PFSK-1 (cell line): ENCODE data around the gene TMEM163.

Experiments used
- FOXP2 ChIP-seq: optimal IDR thresholded peaks from 2 replicates; pipeline ENCODE3; 2011; ENCODE audit warnings: borderline replicate concordance, control low read depth, inconsistent platforms; ENCODE audit not compliant: insufficient read depth; ENCODE audit errors: extremely low read length, extremely low read depth
- POLR2AphosphoS5 ChIP-seq: IDR thresholded peaks from 2 replicates; pipeline ENCODE4 v1.6.1; 2012; ENCODE audit warnings: low read depth, mild to moderate bottlenecking, control low read depth, low read length, moderate library complexity
- TAF1 ChIP-seq: IDR thresholded peaks from 2 replicates; pipeline ENCODE4 v1.6.1; 2012; ENCODE audit warnings: low read length, control low read depth, borderline replicate concordance; ENCODE audit not compliant: insufficient read depth

DNA sequence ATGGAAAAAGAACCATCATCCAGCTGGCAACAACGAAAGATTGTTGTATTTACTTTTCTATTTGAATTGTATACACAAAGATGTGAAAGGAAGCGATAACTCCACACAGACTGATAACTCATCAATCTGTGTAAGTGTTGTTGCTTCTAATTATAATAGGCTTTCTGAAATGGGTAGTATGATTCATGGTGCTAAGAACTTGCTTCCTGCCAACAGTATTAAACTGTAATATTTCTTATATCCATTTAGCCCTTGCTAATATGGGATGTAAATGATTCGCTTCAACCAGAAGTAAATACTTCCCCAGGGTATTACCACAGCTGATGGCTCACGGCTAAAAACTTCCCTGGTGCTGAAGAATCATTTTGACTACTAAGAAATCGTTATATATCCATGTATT is 70.2 kb downstream of the TMEM163 start:
- TF ChIP-seq TAF1, result no peak
- TF ChIP-seq POLR2AphosphoS5, result no peak
- TF ChIP-seq FOXP2, result no peak
